Sciatic nerve (tissue), 2 donors: ENCODE data around the gene RNF212B. TPM values are rescaled to one million over a fixed set of nuclear protein-coding genes. Genes with fewer than 3 reads are reported as not detected.
"Not testable (repeated sequence)": the region's sequence is repeated elsewhere in the genome, so short reads cannot be mapped to it uniquely, and the experiment has no call there.

Experiments
- ATAC-seq: fragments of 200-7000 bp; cut with Tn5 transposase; one replicate; pipeline ENCODE4 v1.9.1; 2020; ENCODE audit warnings: mild to moderate bottlenecking, moderate library complexity
- DNase-seq: peaks from one replicate; pipeline ENCODE4 v3.0.0-alpha.2; 2020; ENCODE audit warnings: low spot score
- intact Hi-C: fragments of 100-400 bp; cut with DNase I; formaldehyde crosslinking; loops from one replicate; pipeline ENCODE4 v1.14.2; 2022
- total RNA-seq: library from RNA; stranded (reverse); fragmentation: NEBNext Ultra II Directional; extraction: Animal tissue kit (Norgen Biotek cat#: 25700); gene quantifications from one replicate; pipeline ENCODE4 v1.2.1, GENCODE V29; 2021
- donor health status: DM: no; HTN: no; CAD: no.
- donor health status: DM: no; HTN: no; CAD: no.

The RNF212B gene, protein sequence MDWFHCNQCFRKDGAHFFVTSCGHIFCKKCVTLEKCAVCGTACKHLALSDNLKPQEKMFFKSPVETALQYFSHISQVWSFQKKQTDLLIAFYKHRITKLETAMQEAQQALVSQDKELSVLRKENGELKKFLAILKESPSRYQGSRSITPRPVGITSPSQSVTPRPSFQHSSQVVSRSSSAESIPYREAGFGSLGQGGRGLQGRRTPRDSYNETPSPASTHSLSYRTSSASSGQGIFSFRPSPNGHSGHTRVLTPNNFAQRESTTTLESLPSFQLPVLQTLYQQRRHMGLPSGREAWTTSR
- total RNA-seq: not detected

DNA sequence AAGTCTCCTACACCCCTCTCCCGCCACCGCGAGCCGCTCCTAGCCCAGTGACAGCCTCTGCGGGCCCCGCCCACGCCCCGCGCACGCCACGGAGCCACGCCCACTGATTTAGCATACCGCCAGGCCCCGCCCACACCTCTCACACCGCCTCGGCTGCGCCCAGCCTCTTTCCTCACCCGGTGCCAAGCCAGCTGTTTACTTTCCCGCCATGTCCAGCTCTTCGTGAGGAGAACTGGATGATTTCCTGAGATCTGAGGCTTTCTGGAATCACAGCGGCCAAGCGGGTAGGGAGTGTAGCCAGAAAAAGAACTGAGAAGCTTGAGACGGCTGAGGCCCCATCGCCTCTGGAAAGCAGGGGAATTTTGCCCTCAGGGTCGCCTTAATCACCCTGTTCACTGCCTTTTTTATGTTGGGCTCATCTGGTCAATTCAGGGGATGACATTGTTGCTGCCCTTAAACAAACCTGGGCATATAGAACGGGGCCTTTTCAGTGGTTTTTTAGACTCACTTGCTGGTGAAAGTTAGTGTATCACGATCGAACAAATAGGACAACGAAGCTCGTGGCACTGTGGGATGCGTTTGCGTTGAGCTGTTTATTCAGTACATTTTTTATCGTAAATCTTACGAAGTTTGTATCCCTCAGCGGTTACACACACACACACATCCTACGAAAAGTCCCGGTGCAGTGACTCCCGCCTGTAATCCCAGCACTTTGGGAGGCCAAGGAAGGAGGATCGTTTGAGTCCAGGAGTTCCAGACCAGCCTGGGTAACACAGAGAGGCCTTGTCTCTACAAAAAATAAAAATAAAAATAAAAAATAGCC, at the start of gene RNF212B:
Gene RNF212B (plus strand): TSS at position 165 of the 823 bp plus-strand sequence. CDS start 2,410 bp downstream, outside the sequence.
- DNase-seq (peak; percentile 93), ATAC-seq (peak; percentile 99)
- intact Hi-C loops: no loop called here

DNA sequence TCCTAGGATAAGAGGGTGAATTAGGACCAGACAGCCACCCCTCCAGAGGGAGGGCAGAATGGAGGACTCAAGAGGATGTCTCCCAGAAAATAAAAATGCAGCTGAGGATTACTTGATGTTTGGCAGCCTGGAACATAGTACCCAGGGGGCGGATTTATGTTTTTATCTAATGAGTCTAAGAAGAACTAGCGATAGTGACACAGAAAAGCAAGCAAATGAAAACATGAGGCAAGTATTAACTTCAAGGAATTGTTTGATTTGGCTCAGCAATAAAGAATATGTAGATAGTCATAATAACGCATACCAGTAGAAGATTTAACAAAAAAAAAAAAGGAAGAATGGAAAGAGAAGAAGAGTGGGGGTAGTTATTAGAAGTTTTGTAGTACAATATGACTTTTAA, 44.3 kb upstream of the RNF212B start:
- ATAC-seq: no peak
- DNase-seq: no peak
- intact Hi-C loops: no loop called here

DNA sequence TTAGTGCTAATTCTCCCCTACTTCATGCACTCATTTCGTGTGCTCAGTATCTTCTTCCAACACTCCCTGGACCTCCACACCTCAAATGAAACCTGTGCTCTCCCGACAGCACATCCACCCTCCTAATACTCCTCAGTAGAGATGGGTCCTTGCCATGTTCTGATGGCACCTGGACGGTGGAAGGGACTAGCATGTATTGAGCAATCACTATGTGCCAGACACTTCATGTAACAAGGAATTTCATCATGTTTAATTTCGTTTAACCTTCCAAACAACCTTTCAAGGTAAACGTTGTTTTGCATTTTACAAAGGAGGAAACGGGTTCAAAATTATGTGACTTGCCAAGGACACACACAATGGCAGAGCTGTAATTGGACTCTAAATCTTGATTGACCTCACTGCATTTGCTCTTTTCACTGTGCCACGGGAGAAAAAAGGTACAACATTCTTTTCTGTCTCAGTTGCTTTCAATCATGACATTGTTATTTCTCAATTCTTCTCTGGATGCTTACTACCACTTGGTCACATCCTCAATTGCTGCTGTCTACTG, 42.1 kb upstream of the RNF212B start:
- ATAC-seq: no peak
- DNase-seq: no peak
- intact Hi-C loops: no loop called here

DNA sequence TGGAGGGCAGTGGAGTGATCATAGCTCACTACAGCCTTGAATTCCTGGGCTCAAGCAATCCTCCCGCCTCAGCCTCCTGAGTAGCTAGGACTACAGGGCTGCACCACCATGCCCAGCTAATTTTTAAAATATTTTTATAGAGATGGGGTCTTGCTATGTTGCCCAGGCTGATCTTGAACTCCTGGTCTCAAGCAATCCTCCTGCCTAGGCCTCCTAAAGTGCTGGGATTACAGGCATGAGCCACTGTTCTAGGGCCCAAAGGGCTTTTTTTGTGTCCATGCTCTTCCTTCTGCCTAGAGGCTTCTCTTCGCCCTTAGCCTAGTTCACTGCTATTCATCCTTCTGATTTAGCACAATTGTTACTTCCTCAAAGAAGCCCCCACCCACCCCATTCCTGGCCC, 41.2 kb upstream of the RNF212B start:
- DNase-seq, ATAC-seq, intact Hi-C loops: not testable (repeated sequence)

DNA sequence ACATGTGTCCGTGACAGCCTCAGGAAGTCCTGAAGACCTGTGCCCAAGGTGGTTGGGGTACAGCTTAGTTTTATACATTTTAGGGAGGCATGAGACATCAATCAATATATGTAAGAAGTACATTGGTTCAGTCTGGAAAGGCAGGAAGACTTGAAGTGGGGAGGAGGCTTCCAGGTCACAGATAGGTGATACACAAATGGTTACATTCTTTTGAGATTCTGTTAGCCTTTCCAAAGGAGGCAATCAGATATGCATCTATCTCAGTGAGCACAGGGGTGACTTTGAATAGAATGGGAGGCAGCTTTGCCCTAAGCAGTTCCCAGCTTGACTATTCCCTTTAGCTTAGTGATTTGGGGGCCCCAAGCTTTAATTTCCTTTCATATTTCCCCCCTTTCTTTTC, 38.6 kb upstream of the RNF212B start:
- intact Hi-C loops, DNase-seq, ATAC-seq: not testable (repeated sequence)

DNA sequence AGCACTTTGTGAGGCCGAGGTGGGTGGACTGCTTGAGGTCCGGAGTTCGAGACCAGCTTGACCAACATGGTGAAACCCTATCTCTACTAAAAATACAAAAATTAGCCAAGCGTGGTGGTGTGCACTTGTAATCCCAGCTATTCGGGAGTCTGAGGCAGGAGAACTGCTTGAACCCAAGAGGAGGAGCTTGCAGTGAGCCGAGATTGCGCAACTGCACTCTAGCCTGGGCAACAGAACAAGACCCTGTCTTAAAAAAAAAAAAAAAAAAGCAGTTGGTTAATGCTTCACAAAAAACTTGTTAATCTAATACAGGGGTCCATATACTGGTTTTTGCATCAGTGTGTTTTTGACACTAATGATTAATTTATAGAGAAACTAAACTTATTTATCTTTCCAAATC, 35.7 kb upstream of the RNF212B start:
- DNase-seq: no peak
- no peak for ATAC-seq
- intact Hi-C loops: no loop called here

DNA sequence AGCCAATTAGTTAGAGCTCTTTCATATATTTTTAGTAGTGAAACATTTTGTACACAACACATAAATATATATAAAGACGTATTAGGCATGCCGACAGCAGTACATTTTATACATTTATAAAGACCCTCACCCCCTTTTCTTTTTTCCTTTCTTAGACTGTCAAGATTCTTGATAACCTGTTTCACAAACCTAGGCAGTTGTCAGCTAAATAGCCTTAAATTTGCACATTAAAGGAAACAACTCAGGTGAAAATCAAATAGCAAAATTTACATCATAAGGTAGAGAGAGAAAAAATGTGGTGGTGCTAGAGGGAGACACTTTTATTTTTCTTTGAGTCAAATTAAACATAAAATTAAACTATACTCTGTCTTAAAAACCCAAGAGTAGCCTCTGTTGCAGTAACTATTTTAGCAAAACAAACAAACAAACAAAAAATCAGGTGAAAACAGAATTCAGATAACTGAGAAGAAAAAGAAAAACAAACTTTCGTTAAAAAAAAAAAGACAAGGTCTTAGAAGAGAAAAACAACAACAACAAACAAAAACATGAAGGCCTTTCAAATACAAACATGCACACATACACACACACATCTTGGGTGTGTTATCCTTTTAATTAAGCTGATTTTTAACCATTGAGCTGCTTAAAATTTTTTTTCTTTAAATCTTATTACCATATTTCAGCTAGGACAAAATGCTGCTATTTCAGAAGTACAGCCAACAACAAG, 31.2 kb upstream of the RNF212B start:
- ATAC-seq (no peak), DNase-seq (no peak)
- intact Hi-C loops: no loop called here

DNA sequence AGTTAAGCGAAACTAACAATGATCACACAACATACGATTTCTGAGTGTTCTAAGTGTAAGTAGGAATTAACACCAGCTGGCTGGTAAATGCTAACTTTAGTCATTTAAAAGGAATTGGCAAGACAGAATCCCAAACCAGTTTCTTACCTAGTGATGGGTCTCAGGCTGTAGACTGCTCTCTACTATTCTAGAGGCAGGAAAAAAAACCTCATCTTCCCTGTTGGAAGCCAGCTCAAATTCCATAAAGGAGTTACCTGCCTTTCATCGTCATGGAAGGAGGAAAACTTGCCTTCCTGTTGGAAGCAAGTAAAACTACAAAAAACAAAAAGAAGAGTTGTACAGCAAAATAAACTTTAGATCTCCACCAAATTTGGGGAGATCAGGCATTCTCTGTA, 30.6 kb upstream of the RNF212B start:
- ATAC-seq (no peak), DNase-seq (no peak)
- intact Hi-C loops: no loop called here

DNA sequence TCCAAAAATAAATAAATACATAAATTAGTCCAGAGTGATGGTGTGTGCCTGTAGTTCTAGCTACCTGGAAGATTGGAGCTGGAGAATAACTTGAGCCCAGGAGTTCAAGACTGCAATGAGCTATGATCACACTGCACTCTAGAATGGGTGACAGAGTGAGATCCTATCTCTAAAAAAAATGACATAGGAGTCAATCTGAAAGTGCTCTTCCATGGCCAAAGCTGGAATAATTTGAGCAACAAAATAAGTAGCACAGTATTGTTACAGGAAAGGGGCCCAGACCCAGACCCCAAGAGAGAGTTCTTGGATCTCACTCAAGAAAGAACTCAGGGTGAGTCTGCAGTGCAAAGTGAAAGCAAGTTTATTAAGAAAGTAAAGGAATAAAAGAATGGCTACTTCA, 29.4 kb upstream of the RNF212B start:
- intact Hi-C loops: no loop called here
- DNase-seq: no peak
- no peak for ATAC-seq

DNA sequence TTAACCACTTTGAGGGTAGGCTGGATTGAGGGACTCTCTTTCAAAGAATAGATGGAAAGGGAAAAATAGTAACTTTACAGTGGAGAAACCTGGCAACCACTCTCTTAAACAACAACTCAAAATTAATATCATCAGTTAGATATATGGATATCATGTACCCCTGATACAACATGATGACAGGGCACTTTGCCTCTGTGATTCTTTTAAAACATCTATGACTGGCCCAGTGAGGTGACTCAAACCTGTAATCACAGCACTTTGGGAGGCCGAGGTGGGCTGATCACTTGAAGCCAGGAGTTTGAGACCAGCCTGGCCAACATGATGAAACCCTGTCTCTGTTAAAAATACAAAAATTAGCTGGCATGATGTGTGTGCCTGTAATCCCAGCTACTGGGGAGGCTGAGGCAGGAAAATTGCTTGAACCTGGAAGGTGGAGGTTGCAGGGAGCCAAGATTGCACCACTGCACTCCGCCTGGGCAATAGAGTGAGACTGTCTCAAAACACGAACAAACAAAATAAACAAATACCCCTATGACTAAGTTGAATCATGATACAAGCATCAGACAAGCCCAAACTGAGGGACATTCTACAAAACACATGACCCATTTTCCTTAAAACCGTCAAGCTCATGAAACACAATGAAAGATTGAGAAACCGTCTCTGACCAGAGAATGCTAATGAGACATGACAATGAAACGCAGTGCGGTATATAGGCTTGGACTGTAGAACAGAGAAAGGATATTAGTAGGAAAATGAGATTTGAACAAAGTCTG, 27.9 kb upstream of the RNF212B start:
- DNase-seq: no peak
- intact Hi-C loops: no loop called here
- no peak for ATAC-seq

DNA sequence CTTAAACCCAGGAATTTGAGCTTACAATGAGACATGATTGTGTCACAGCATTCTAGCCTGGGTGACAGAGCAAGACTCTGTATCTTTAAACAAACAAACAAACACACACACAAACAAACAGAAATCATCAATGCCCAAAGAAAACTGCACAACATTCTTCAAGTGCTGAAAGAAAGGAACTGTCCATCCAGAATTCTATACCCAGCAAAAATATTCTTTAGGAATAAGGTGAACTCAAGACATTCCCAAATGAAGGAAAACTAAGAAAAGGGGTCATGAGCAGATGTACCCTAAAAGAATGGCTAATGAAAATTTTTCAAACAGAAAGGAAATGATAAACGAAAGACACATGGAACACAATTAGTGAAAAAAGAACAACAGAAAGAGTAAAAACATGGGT, 22.3 kb upstream of the RNF212B start:
- intact Hi-C loops: no loop called here
- no peak for ATAC-seq
- DNase-seq: no peak

DNA sequence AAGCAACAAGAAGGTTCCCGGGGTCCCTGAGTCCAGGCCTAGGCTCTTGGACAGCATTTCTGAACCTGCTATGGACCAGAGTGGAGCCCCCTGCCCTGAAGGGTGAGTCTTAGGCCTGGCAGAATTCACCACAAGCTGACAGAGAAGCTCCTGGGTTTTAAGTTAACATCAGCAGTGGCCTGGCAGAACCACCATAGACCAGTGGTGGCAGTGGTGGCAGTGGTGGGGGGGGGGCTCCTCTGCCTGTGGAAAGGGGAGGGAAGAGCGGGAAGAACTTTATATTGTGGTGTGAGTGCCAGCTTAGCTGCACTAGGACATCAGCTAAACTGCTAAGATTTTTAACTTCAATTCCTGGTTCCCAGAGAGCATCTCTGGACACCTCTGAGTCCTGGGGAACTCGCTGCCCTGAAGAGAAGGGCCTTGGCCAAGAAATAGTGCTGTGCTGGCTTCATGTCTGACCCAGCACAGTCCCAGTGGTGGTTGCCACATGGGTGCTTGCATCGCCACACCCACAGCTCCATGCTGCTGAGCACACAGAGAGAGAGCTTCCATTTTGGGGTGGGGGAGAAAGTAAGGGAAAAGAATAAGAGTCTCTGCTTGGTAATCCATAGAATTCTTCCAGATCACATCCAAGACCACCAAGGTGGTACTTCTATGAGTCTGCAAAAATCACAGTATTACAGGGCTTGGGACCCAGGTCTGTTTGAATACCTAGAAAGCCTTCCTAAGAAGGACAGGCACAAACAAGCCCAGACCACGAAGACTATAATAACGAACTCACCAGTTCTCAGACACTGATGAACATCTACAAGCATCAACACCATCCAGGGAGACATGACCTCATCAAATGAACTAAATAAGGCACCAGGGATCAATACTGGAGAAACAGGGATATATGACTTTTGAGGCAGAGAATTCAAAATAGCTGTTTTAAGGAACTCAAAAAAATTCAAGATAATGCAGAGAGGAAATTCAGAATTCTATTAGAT, 20.4 kb upstream of the RNF212B start:
- no peak for ATAC-seq
- no peak for DNase-seq
- intact Hi-C loops: no loop called here

DNA sequence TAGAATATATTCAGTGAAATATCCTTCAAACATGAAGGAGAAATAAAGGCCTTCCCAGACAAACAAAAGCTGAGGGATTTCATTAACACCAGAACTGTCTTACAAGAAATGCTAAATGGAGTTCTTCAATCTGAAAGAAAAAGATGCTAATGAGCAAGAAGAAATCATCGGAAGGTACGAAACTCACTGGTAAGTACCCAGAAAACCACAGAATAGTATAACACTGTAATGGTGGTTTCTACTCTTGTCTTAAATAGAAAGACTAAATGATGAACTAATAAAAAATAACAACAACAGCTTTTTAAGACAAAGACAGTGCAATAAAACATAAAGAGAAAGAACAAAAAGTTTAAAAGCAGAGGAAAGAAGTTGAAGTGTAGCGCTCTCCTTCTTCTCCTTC, 18.7 kb upstream of the RNF212B start:
- no peak for DNase-seq
- no peak for ATAC-seq
- intact Hi-C loops: no loop called here

DNA sequence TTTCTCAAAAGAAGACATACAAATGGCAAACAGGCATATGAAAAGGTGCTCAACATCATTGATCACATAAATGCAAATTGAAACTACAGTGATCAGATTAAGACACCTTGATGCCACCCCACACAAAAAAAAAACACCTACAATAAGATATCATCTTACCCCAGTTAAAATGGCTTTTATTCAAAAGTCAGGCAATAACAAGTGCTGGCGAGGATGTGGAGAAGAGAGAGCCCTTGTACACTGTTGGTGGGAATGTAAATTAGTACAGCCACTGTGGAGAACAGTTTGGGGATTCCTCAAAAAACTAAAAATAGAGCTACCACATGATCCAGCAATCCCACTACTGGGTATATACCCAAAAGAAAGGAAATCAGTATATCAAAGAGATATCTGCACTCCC, 12.8 kb upstream of the RNF212B start:
- DNase-seq, ATAC-seq, intact Hi-C loops: not testable (repeated sequence)

DNA sequence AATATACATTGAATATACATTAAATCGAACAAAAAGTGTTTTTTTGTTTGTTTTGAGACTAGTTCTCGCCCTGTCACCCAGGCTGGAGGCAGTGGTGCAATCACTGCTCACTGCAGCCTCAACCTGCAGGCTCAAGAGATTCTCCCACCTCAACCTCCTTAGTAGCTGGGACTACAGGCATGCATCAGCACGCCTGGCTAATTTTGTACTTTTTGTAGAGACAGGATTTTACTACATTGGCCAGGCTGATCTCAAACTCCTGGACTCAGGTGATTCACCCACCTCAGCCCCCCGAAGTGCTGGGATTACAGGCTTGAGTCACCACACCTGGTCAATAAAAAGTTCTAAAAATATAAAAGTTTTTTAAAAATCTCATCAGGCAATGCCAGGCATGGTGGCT, 10.2 kb upstream of the RNF212B start:
- intact Hi-C loops: no loop called here
- DNase-seq (no peak), ATAC-seq (no peak)

DNA sequence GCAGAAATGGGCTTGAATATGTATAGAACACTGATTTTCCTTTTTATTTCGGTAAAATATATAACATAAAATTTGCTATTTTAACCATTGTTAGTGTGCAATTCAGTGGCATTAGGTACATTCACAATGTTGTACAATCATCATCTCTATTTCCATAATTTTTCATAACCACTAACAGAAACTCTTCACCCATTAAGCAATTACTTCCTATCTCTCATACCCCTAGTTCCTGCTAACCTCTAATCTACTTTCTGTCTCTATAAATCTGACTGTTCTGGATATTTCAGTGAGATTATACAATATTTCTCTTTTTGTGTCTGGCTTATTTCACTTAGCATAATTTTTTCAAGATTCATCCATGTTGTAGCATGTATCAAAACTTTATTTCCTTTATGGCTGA, 8.9 kb upstream of the RNF212B start:
- intact Hi-C loops: no loop called here
- ATAC-seq (no peak), DNase-seq (no peak)

DNA sequence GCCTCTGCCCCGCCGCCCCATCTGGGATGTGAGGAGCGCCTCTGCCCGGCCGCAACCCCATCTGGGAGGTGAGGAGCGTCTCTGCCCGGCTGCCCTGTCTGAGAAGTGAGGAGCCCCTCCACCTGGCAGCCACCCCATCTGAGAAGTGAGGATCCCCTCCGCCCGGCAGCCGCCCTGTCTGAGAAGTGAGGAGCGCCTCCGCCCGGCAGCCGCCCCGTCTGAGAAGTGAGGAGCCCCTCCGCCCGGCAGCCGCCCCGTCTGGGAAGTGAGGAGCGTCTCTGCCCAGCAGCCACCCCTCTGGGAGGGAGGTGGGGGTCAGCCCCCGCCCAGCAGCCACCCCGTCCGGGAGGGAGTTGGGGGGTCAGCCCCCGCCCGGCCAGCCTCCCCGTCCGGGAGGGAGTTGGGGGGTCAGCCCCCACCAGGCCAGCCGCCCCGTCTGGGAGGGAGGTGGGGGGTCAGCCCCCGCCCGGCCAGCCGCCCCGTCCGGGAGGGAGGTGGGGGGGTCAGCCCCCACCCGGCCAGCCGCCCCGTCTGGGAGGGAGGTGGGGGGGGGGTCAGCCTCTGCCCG, 5.4 kb upstream of the RNF212B start:
- DNase-seq, ATAC-seq, intact Hi-C loops: not testable (repeated sequence)
